Uterus (tissue), 4 donors: ENCODE data around the gene OR6J1. TPM values are rescaled to one million over a fixed set of nuclear protein-coding genes. Genes with fewer than 3 reads are reported as not detected.

ENCODE experiments used
- DNase-seq, 2 donors: peaks; one replicate each; pipeline ENCODE4 v3.0.0-alpha.2; 2019 to 2020
- H3K27ac ChIP-seq, 2 donors: fragments of 200-600 bp; sonication (generic); 1 replicate in 1 of 2; 2 replicates in 1 of 2; pipeline ENCODE4 v1.5.1; 2016 to 2018
- H3K27me3 ChIP-seq, 2 donors: fragments of 200-600 bp; sonication (generic); one replicate each; pipeline ENCODE4 v1.5.1; 2018 to 2019; ENCODE audit warnings: control low read depth in 1 of 2
- H3K36me3 ChIP-seq, 2 donors: fragments of 200-600 bp; sonication (generic); one replicate each; pipeline ENCODE4 v1.5.1; 2019; ENCODE audit warnings: control low read depth in 1 of 2
- H3K4me1 ChIP-seq, 2 donors: fragments of 200-600 bp; sonication (generic); one replicate each; pipeline ENCODE4 v1.5.1; 2018 to 2019; ENCODE audit warnings: control low read depth in 1 of 2
- H3K4me3 ChIP-seq, 2 donors: fragments of 200-600 bp; sonication (generic); 1 replicate in 1 of 2; 2 replicates in 1 of 2; pipeline ENCODE4 v1.5.1; 2018 to 2019; ENCODE audit warnings: mild to moderate bottlenecking in 1 of 2
- H3K9me3 ChIP-seq, 2 donors: fragments of 200-600 bp; sonication (generic); one replicate each; pipeline ENCODE4 v1.5.1; 2019; ENCODE audit warnings: control low read depth in 1 of 2
- CTCF ChIP-seq, 4 experiments: fragments of 200-600 bp in 2 of 4; fragments of 450-650 bp in 2 of 4; sonication (generic) in 2 of 4; IDR thresholded peaks; one replicate each; pipeline ENCODE4 v1.5.1; 2016 to 2019; ENCODE audit warnings: antibody characterized with exemption in 4 of 4, mild to moderate bottlenecking in 2 of 4, moderate library complexity in 1 of 4
- POLR2A ChIP-seq, 2 donors: fragments of 450-650 bp; IDR thresholded peaks; one replicate each; pipeline ENCODE4 v1.6.1; 2016; ENCODE audit warnings: antibody characterized with exemption in 2 of 2, mild to moderate bottlenecking in 1 of 2, moderate library complexity in 1 of 2
- intact Hi-C: fragments of 100-400 bp; cut with DNase I; formaldehyde crosslinking; loops from one replicate; pipeline ENCODE4 v1.15.1; 2023; ENCODE audit warnings: low total_unique reads
- total RNA-seq, 4 donors: library from RNA; depleted of rRNA in 3 of 4; stranded (reverse); fragments of >200 nt in 3 of 4; gene quantifications; one replicate each; pipeline versions ENCODE4 v1.1.0 to v1.2.4, GENCODE V29; 2014 to 2023
- donor health status: DM: yes; HTN: yes; CAD: no.

OR6J1 gene
- total RNA-seq, 4 donors from 2014 or later: 0.14 TPM; not detected in 3

- H3K4me3 ChIP-seq: no peak overlapping the region
- no peak for TF ChIP-seq POLR2A (IDR thresholded peaks at IDR 0.05)
- TF ChIP-seq CTCF (IDR thresholded peaks at IDR 0.05): no peak
- no peaks in the 10 kb centered on the region for H3K36me3 ChIP-seq
- peak overlapping the region; percentile 24 to 73 for H3K27ac ChIP-seq
- no peaks in the 10 kb centered on the region for H3K27me3 ChIP-seq
- H3K9me3 ChIP-seq: no peaks in the 10 kb centered on the region
- intact Hi-C loops: no loop called here
- DNase-seq: no peak
- no peaks in the 10 kb centered on the region for H3K4me1 ChIP-seq
Measured at GRCh38 chr14:22614240-22614799, 29.8 kb downstream of the OR6J1 start.

GRCh38 chr14:22613736-22614239 is 30.4 kb downstream of the OR6J1 start:
- no peaks in the 10 kb centered on the region for H3K4me1 ChIP-seq
- DNase-seq: no peak
- H3K4me3 ChIP-seq: no peak overlapping the region
- intact Hi-C loops: no loop called here
- H3K27me3 ChIP-seq: no peaks in the 10 kb centered on the region
- TF ChIP-seq POLR2A (IDR thresholded peaks at IDR 0.05) (no peak), CTCF (IDR thresholded peaks at IDR 0.05) (no peak)
- no peaks in the 10 kb centered on the region for H3K36me3 ChIP-seq
- no peaks in the 10 kb centered on the region for H3K9me3 ChIP-seq
- peak overlapping the region; percentile 24 to 73 for H3K27ac ChIP-seq

- no peak for DNase-seq
- no peak for TF ChIP-seq POLR2A (IDR thresholded peaks at IDR 0.05)
- TF ChIP-seq CTCF (IDR thresholded peaks at IDR 0.05): no peak
- intact Hi-C loops: no loop called here
Measured at GRCh38 chr14:22613106-22613695, 31.0 kb downstream of the OR6J1 start.

GRCh38 chr14:22610931-22611330 is 33.2 kb downstream of the OR6J1 start:
- Histone ChIP-seq H3K36me3 (no peaks in the 10 kb centered on the region), H3K4me3 (no peak overlapping the region), H3K27ac (no peak overlapping the region), H3K9me3 (no peaks in the 10 kb centered on the region), H3K4me1 (no peaks in the 10 kb centered on the region), H3K27me3 (no peaks in the 10 kb centered on the region)
- TF ChIP-seq POLR2A (IDR thresholded peaks at IDR 0.05): no peak
- no peak for TF ChIP-seq CTCF (IDR thresholded peaks at IDR 0.05)
- no peak for DNase-seq
- intact Hi-C loops: no loop called here

More at GRCh38 chr14:22613106-22613695, 31.0 kb downstream of the OR6J1 start:
- Histone ChIP-seq H3K27me3 (no peaks in the 10 kb centered on the region), H3K4me1 (no peaks in the 10 kb centered on the region), H3K4me3 (no peak overlapping the region), H3K27ac (peak overlapping the region in 1 of 2 donors; percentile 73), H3K36me3 (no peaks in the 10 kb centered on the region), H3K9me3 (no peaks in the 10 kb centered on the region)

GRCh38 chr14:22607291-22607690 is 36.9 kb downstream of the OR6J1 start:
- intact Hi-C loops: no loop called here
- Histone ChIP-seq H3K4me1 (no peaks in the 10 kb centered on the region), H3K36me3 (no peaks in the 10 kb centered on the region)

More at GRCh38 chr14:22607291-22607690, 36.9 kb downstream of the OR6J1 start:
- TF ChIP-seq POLR2A (IDR thresholded peaks at IDR 0.05) (no peak), CTCF (IDR thresholded peaks at IDR 0.05) (no peak)
- Histone ChIP-seq H3K9me3 (no peaks in the 10 kb centered on the region), H3K4me3 (no peak overlapping the region), H3K27ac (no peak overlapping the region), H3K27me3 (no peaks in the 10 kb centered on the region)
- DNase-seq: no peak
